Measurements from ENCODE around the gene CFAP410. TPM values are rescaled to one million over a fixed set of nuclear protein-coding genes. Genes with fewer than 3 reads are reported as not detected.
"Not testable (repeated sequence)": the region's sequence is repeated elsewhere in the genome, so short reads cannot be mapped to it uniquely, and the experiment has no call there.

CFAP410 gene
- total RNA-seq, 1 experiment from 2014 or later = 11.0 TPM

DNA sequence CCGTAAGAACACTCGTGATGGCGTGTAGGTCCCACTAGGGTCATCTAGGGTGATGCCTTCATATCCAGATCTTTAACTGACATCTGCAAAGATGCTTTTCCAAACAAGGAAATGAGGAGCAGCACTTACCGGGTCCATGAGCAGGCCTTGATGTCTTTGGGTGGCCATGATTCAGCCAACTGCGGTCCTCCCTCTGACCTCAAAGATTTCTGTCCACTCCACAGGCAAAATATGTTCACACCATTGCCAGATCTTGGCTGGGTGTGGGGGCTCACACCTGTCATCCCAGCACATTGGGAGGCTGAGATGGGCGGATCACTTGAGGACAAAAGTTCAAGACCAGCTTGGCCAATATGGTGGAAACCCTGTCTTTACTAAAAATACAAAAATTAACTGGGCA lies 32.4 kb upstream of the CFAP410 start:
- in situ Hi-C loops (cut with HindIII; ENCODE audit: low pct_unique_long_range_greater_than_20kb, low sequenced_read_pairs) = no loop called here
- DNase-seq (ENCODE audit: low read depth, low spot score) = no peak

DNA sequence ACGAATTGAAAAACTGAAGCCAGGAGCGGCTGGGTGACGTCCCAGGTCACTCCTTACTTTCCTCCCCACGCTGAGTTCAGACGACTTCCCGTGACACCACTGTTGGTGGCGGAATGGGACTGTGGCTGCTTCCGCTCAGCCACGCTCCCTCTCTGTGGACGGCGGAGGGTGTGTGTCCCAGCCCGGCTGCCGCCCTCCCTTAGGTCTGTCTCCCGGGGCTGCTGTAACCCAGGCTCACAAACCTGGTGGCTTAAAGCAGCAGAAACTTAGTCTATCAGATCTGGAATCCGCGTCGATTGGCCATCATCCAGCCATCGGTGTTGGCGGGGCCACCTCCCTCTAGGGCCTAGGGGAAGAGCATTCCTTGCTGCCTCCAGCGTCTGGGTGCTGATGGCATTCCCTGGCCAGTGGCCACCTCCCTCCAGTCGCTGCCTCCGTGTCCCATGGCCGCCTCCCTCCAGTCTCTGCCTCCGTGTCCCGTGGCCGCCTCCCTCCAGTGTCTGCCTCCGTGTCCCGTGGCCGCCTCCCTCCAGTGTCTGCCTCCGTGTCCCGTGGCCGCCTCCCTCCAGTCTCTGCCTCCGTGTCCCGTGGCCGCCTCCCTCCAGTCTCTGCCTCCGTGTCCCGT lies 31.7 kb upstream of the CFAP410 start:
- in situ Hi-C loops (cut with HindIII; ENCODE audit: low pct_unique_long_range_greater_than_20kb, low sequenced_read_pairs) = no loop called here
- no peak for DNase-seq (ENCODE audit: low read depth, low spot score)

DNA sequence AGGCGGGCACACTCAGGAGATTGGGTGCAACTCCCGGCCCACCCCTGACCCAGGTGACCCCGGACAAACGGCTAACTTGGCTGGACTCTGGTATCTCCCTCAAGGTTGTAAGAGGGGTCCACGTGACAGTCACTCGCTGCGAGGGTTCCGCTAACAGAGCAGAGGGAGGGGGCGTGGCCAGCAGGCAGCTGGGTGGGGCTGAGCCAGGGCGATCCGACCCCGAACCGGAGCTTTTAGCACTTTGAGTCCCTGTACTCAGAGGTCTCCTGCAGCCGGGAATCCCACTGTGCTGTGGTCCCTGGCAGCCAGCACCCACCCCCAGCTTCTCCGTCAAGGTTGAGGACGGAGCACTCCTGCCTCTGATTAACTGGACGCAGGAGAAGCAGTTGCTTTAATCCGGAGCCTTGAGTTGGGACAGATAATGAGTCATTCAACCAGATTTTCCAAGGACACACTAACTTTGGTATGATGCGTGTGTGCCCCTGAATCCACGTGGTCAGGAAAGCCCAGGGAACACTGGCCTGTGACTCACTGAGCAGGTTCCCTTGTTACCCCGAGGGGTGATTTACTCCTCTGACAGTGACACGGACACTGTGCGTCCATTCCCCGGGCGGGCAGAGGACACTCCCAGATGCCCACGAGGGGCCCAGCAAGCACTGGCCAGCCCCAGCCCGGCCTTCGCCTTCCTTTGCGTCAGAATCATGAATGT lies 31.0 kb upstream of the CFAP410 start:
- in situ Hi-C loops (cut with HindIII; ENCODE audit: low pct_unique_long_range_greater_than_20kb, low sequenced_read_pairs) = no loop called here
- DNase-seq (ENCODE audit: low read depth, low spot score) = peak; percentile 34

GRCh38 chr21:44368711-44369446 lies 29.7 kb upstream of the CFAP410 start:
- in situ Hi-C loops (cut with HindIII; ENCODE audit: low pct_unique_long_range_greater_than_20kb, low sequenced_read_pairs) = no loop called here
- no peak for DNase-seq (ENCODE audit: low read depth, low spot score)

GRCh38 chr21:44366586-44367211 lies 27.5 kb upstream of the CFAP410 start:
- in situ Hi-C loops (cut with HindIII; ENCODE audit: low pct_unique_long_range_greater_than_20kb, low sequenced_read_pairs) = no loop called here
- no peak for DNase-seq (ENCODE audit: low read depth, low spot score)

- DNase-seq (ENCODE audit: low read depth, low spot score) = no peak
- in situ Hi-C loops (cut with HindIII; ENCODE audit: low pct_unique_long_range_greater_than_20kb, low sequenced_read_pairs) = no loop called here
These were observed 26.9 kb upstream of the CFAP410 start for GRCh38 chr21:44365967-44366585.

DNA sequence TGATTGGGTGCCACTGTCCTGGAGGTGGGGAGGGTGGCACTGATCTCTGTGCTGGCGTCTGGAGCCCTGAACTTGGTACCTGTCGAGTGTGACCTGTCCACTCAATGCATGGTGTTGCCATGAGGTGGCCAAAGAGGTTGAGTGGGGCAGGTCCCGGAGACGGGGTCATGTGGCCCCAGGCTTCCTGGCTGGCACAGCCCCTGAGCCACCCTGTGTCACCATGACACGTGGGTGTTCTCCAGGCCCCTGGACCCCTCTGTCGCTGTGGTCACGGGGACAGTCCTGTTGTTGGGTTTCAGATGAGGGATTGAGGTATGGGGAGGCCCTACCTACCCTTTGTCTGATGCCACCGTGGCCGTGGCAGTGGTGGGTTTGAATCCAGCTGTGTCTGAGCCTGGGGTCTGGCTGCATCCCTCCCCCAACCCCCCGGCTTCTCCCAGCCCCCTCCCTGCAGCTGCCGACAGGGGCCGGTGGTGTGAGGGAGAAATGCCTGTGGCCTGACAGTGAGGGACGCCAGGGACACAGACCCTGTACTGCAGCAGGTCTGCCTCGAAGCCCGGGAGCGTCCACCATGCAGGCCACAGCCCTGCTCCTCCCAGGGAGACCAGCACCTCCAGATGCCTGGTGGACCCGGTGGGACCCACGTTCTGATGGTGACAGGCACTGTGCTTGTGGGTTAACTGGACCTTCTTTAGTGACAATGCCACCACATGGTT lies 26.2 kb upstream of the CFAP410 start:
- no peak for DNase-seq (ENCODE audit: low read depth, low spot score)
- in situ Hi-C loops (cut with HindIII; ENCODE audit: low pct_unique_long_range_greater_than_20kb, low sequenced_read_pairs) = no loop called here

- no peak for DNase-seq (ENCODE audit: low read depth, low spot score)
- in situ Hi-C loops (cut with HindIII; ENCODE audit: low pct_unique_long_range_greater_than_20kb, low sequenced_read_pairs) = no loop called here
These were observed 25.2 kb upstream of the CFAP410 start for GRCh38 chr21:44364151-44365053.

DNA sequence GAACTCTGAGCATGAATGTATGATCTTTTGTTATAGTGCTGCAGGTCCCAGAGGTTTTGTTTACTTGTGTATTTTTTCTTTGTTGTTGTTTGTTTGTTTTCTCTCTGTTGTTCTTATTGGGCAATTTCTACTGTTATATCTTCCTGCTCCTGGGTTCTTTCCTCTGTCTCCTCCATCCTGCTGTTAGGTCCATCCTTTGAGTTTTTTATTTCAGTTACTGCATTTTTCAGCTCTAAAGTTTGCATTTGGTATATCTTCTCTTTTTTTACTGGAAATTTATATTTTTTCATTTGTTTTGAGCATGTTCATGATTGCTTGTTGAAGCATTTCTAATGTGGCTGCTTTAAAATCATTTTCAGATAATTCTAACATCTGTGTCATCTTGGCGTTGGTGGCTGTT lies 24.1 kb upstream of the CFAP410 start:
- in situ Hi-C loops (cut with HindIII; ENCODE audit: low pct_unique_long_range_greater_than_20kb, low sequenced_read_pairs) = no loop called here
- no peak for DNase-seq (ENCODE audit: low read depth, low spot score)

- in situ Hi-C loops (cut with HindIII; ENCODE audit: low pct_unique_long_range_greater_than_20kb, low sequenced_read_pairs); DNase-seq (ENCODE audit: low read depth, low spot score): not testable (repeated sequence)
These were observed 22.7 kb upstream of the CFAP410 start for GRCh38 chr21:44361903-44362302.

DNA sequence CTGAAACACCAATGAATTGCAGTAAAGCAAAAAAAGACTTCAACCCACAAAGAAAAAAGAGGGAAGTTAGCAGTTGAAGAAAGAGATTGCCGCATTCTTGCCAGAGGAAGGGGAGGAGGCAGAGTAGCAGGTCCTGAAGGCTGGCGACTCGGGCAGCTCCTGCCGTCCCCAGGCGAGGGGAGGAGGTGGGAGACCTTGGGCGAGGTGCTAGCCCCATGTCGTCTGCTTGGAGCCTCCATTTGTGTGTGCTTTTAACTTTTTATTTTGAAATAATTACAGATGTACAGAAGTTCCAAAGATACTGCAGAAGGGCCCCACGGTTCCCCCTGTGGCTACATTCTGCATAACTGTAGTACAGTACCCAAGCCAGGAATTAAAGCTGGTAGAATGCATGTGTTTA lies 21.0 kb upstream of the CFAP410 start:
- no peak for DNase-seq (ENCODE audit: low read depth, low spot score)
- in situ Hi-C loops (cut with HindIII; ENCODE audit: low pct_unique_long_range_greater_than_20kb, low sequenced_read_pairs) = no loop called here

- in situ Hi-C loops (cut with HindIII; ENCODE audit: low pct_unique_long_range_greater_than_20kb, low sequenced_read_pairs) = no loop called here
- DNase-seq (ENCODE audit: low read depth, low spot score) = no peak
These were observed 20.2 kb upstream of the CFAP410 start for GRCh38 chr21:44359396-44359795.

- in situ Hi-C loops (cut with HindIII; ENCODE audit: low pct_unique_long_range_greater_than_20kb, low sequenced_read_pairs) = no loop called here
- DNase-seq (ENCODE audit: low read depth, low spot score) = no peak
These were observed 18.1 kb upstream of the CFAP410 start for GRCh38 chr21:44357064-44357837.

DNA sequence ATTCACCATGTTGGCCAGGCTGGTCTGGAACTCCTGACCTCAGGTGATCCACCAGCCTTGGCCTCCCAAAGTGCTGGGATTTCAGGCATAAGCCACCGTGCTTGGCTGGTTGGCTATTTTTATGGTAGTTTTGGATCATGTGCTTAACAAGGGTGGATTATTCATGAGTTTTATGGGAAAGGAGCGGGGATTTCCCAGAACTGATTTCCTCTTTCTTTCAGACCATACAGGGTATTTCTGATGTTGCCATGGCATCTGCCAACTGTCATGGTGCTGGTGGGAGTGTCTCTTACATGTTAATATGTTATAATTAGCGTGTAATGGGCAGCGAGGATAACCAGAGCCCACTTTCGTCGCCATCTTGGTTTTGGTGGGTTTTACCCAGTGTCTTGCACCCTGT lies 17.4 kb upstream of the CFAP410 start:
- DNase-seq (ENCODE audit: low read depth, low spot score) = no peak
- in situ Hi-C loops (cut with HindIII; ENCODE audit: low pct_unique_long_range_greater_than_20kb, low sequenced_read_pairs) = no loop called here

DNA sequence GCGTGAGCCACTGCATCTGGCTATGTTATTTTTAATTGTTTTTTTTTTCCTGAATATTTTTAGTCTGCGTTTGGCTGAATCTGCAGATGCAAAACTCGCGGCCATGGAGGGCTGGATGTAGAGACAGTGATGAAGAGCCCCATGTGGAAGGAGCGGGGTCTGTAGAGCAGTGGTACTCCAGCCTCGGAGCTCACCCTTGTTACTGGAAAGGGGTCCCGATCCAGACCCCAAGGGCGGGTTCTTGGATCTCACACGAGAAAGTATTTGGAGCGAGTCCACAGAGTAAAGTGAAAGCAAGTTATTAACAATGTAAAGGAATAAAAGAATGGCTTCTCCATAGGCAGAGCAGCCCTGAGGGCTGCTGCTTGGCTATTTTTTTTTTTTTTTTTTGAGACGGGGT lies 17.0 kb upstream of the CFAP410 start:
- DNase-seq (ENCODE audit: low read depth, low spot score) = no peak
- in situ Hi-C loops (cut with HindIII; ENCODE audit: low pct_unique_long_range_greater_than_20kb, low sequenced_read_pairs) = no loop called here

Data from SK-MEL-5 (cell line).